ENCODE results near the gene OSM. TPM values are rescaled to one million over a fixed set of nuclear protein-coding genes. Genes with fewer than 3 reads are reported as not detected.

Gene OSM
- total RNA-seq, 2 donors from 2014 or later, result not detected

- Histone ChIP-seq H3K4me1 (no peaks in the 10 kb centered on the region), H3K36me3 (replicated peaks in 1 of 2; ENCODE audit: insufficient read depth in 1 of 2, low read depth in 2 of 2) (no peaks in the 10 kb centered on the region), H3K27ac (no peak overlapping the region), H3K4me3 (no peak overlapping the region), H3K27me3 (no peaks in the 10 kb centered on the region), H3K9me3 (no peaks in the 10 kb centered on the region)
- intact Hi-C loops (cut with DNase I), result loop anchor here (10.0 kb wide), 1 partner anchor 74 kb away; no protein-coding TSS in a partner anchor
- ATAC-seq, result peak; percentile 52
- WGBS, 2 donors, result 54 to 61% methylated on average over 8 to 21 of the region's 21 CpGs
- no peak for DNase-seq
- TF ChIP-seq CTCF (IDR thresholded peaks at IDR 0.05), result no peak
- TF ChIP-seq POLR2A (IDR thresholded peaks at IDR 0.05), result no peak
Measured at GRCh38 chr22:30228509-30229359, 37.9 kb downstream of the OSM start.

- Histone ChIP-seq H3K27ac (no peak overlapping the region), H3K9me3 (no peaks in the 10 kb centered on the region), H3K4me3 (no peak overlapping the region), H3K4me1 (no peaks in the 10 kb centered on the region), H3K27me3 (no peaks in the 10 kb centered on the region), H3K36me3 (replicated peaks in 1 of 2; ENCODE audit: insufficient read depth in 1 of 2, low read depth in 2 of 2) (no peaks in the 10 kb centered on the region)
- intact Hi-C loops (cut with DNase I), result loop anchor here (10.0 kb wide), 1 partner anchor 73 kb away; no protein-coding TSS in a partner anchor
- DNase-seq, result no peak
- no peak for ATAC-seq
- WGBS, 2 donors, result 74 to 89% methylated on average over 4 of the region's 4 CpGs
- TF ChIP-seq CTCF (IDR thresholded peaks at IDR 0.05) (no peak), POLR2A (IDR thresholded peaks at IDR 0.05) (no peak)
Measured at GRCh38 chr22:30227438-30228228, 39.0 kb downstream of the OSM start.

- H3K4me1 ChIP-seq, result no peaks in the 10 kb centered on the region
- H3K27me3 ChIP-seq, result no peaks in the 10 kb centered on the region
- H3K36me3 ChIP-seq (replicated peaks in 1 of 2; ENCODE audit: insufficient read depth in 1 of 2, low read depth in 2 of 2), result no peaks in the 10 kb centered on the region
- no peaks in the 10 kb centered on the region for H3K9me3 ChIP-seq
- intact Hi-C loops (cut with DNase I), result loop anchor here (10.0 kb wide), 1 partner anchor 72 kb away; no protein-coding TSS in a partner anchor
- no peak overlapping the region for H3K4me3 ChIP-seq
- DNase-seq (no peak), ATAC-seq (no peak)
- 75 to 84% methylated on average over 11 of the region's 11 CpGs for WGBS, 2 donors
- H3K27ac ChIP-seq, result no peak overlapping the region
- TF ChIP-seq POLR2A (IDR thresholded peaks at IDR 0.05) (no peak), CTCF (IDR thresholded peaks at IDR 0.05) (no peak)
Measured at GRCh38 chr22:30226192-30226832, 40.3 kb downstream of the OSM start.

GRCh38 chr22:30225220-30225927, 41.3 kb downstream of the OSM start:
- Histone ChIP-seq H3K4me1 (no peaks in the 10 kb centered on the region), H3K36me3 (replicated peaks in 1 of 2; ENCODE audit: insufficient read depth in 1 of 2, low read depth in 2 of 2) (no peaks in the 10 kb centered on the region), H3K4me3 (no peak overlapping the region), H3K27ac (no peak overlapping the region), H3K27me3 (no peaks in the 10 kb centered on the region), H3K9me3 (no peaks in the 10 kb centered on the region)
- DNase-seq (no peak), ATAC-seq (no peak)
- WGBS, 2 donors, result 75 to 82% methylated on average over 7 of the region's 7 CpGs
- TF ChIP-seq CTCF (IDR thresholded peaks at IDR 0.05), result no peak
- no peak for TF ChIP-seq POLR2A (IDR thresholded peaks at IDR 0.05)
- intact Hi-C loops (cut with DNase I), result loop anchor here (10.0 kb wide), 1 partner anchor 71 kb away; no protein-coding TSS in a partner anchor

All from body of pancreas (tissue), 4 donors.